Endometrium (tissue), 2 donors: ENCODE data around the gene ZNF282.
"Not testable (repeated sequence)": the region's sequence is repeated elsewhere in the genome, so short reads cannot be mapped to it uniquely, and the experiment has no call there.

Experiments
- FAIRE-seq: peaks from 2 replicates; lab custom pipeline; 2012; peaks lifted over from hg19 to GRCh38; lab: Jason Lieb, UNC
- donor health status: control.
- donor health status: control.

The ZNF282 gene

GRCh38 chr7:149257146-149257545 lies 61.8 kb downstream of the ZNF282 start:
- no peak for FAIRE-seq

GRCh38 chr7:149261316-149261828 lies 66.0 kb downstream of the ZNF282 start:
- no peak for FAIRE-seq

- FAIRE-seq, result no peak
Observed at GRCh38 chr7:149261829-149262617, 66.7 kb downstream of the ZNF282 start, which contains the start of gene ZNF783. ZNF783 (plus strand) TSS chr7:149262196; CDS start chr7:149262334, 138 bp downstream.

GRCh38 chr7:149266451-149266850 lies 71.1 kb downstream of the ZNF282 start:
- FAIRE-seq, result no peak

- FAIRE-seq, result no peak
Observed at GRCh38 chr7:149267733-149268132, 72.4 kb downstream of the ZNF282 start.

GRCh38 chr7:149274424-149274823 lies 79.1 kb downstream of the ZNF282 start:
- FAIRE-seq, result not testable (repeated sequence)
